PC-9 (cell line): ENCODE measurements around the gene CST4.

Experiments used
- EZH2 ChIP-seq: fragments of 200-600 bp; sonication (generic); IDR thresholded peaks from 2 replicates; pipeline ENCODE4 v1.8.0; 2017; ENCODE audit warnings: antibody characterized with exemption, low read depth
- TF ChIP-seq, protein P1 (sequence below): fragments of 200-600 bp; sonication (generic); conservative IDR thresholded peaks from 2 replicates; pipeline ENCODE4 v1.6.1; 2017; ENCODE audit warnings: mixed run types, antibody characterized with exemption, mild to moderate bottlenecking, moderate library complexity

DNA sequence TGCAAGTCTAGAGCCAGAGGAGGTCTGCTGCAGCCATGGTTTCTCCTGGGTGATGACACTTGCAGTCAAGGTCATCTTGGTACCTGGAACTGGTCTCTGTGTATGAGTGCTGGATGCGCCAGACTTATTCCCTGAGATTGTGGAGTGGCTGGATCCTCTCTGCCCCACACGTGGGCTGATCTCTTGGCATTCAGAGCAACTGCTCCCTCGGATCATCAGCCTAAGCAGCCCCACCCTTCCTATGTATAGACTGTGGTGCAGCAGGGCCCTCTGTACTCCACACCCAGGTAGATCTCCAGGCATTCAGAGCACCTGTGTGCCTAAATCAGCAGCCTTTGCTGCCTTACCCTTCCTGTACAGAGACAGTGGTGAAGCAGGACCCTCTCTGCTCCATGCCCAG is 12.1 kb upstream of the CST4 start:
- TF ChIP-seq, protein P1, sequence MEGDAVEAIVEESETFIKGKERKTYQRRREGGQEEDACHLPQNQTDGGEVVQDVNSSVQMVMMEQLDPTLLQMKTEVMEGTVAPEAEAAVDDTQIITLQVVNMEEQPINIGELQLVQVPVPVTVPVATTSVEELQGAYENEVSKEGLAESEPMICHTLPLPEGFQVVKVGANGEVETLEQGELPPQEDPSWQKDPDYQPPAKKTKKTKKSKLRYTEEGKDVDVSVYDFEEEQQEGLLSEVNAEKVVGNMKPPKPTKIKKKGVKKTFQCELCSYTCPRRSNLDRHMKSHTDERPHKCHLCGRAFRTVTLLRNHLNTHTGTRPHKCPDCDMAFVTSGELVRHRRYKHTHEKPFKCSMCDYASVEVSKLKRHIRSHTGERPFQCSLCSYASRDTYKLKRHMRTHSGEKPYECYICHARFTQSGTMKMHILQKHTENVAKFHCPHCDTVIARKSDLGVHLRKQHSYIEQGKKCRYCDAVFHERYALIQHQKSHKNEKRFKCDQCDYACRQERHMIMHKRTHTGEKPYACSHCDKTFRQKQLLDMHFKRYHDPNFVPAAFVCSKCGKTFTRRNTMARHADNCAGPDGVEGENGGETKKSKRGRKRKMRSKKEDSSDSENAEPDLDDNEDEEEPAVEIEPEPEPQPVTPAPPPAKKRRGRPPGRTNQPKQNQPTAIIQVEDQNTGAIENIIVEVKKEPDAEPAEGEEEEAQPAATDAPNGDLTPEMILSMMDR, result no peak
- TF ChIP-seq EZH2, result no peak
